HG02642 (cell line): ENCODE data around the gene ME2.
"Not testable (repeated sequence)": the region's sequence is repeated elsewhere in the genome, so short reads cannot be mapped to it uniquely, and the experiment has no call there.

Source experiments
- ATAC-seq: cut with Tn5 transposase; IDR thresholded peaks from one replicate; pipeline ENCODE4 v1.9.1; 2021; ENCODE audit warnings: mild to moderate bottlenecking; ENCODE audit not compliant: unreplicated experiment, poor library complexity

ME2 gene

GRCh38 chr18:50859793-50860555, 18.9 kb upstream of the ME2 start:
- ATAC-seq, result no peak

GRCh38 chr18:50861617-50862016, 17.3 kb upstream of the ME2 start:
- no peak for ATAC-seq

- ATAC-seq, result no peak
These were observed 16.5 kb upstream of the ME2 start for GRCh38 chr18:50862401-50862800.

GRCh38 chr18:50863840-50864375, 15.0 kb upstream of the ME2 start:
- ATAC-seq, result no peak

DNA sequence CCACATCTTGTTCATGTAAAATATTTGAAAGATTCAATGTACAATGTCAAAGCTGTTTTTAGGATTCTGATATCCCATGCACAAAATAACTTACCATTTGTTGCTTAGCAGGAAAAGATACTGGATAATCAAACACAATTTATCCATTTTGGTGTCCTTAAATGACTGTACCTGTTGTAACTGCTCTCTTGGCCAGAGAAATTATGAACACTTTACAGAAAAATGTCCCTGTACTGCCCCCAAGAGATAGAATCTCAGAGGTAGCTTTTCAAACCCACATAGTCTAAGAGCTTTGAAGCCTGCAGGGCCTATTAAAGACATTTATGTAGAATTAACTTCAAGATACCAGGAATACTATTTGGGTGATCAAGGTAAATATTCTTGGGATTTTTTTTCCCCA, 12.2 kb upstream of the ME2 start:
- ATAC-seq, result no peak

- no peak for ATAC-seq
These were observed 9.8 kb upstream of the ME2 start for GRCh38 chr18:50869150-50869549.

GRCh38 chr18:50870138-50870845, 8.6 kb upstream of the ME2 start:
- no peak for ATAC-seq

DNA sequence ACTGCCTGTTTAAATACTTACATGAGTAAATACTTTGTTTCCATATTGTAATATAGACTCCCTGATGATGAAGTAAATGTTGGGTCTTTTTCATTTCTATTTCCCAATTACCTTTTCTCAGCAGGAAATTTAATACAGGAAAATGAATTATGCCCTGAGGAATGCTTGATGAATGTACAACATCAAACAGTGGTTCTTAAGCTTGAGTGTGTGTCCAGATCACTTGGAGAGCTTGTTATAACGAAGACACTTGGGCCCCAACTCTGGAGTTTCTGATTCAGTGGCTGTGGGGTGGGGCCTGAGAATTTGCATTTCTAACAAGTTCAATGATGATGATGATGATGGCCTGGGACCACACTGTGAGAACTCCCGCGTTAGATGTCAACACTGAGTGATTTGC, 7.1 kb upstream of the ME2 start:
- no peak for ATAC-seq

- ATAC-seq, result no peak
These were observed 2.9 kb upstream of the ME2 start for GRCh38 chr18:50875966-50876536.

GRCh38 chr18:50877545-50878265, 1.2 kb upstream of the ME2 start:
- no peak for ATAC-seq

- ATAC-seq, result peak; percentile 30
These were observed 592 bp downstream of the ME2 start for GRCh38 chr18:50879302-50880118.

DNA sequence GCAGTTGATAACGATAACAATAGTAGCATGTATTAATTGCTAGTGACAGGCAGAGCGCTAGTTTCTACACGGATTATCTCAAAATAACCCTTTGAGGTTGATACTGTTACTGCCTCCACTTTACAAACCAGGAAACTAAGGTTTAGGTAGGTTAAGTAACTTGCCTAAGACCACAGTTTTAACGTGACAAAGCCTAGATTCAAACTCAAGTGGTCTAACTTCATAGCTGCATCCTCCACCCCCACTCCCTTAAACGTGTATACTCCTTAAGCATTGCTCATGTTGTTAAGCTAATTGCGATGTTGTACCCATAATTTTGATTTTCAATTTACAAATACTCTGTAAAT, 1.2 kb downstream of the ME2 start:
- no peak for ATAC-seq

GRCh38 chr18:50880944-50881343, 2.0 kb downstream of the ME2 start:
- not testable (repeated sequence) for ATAC-seq

DNA sequence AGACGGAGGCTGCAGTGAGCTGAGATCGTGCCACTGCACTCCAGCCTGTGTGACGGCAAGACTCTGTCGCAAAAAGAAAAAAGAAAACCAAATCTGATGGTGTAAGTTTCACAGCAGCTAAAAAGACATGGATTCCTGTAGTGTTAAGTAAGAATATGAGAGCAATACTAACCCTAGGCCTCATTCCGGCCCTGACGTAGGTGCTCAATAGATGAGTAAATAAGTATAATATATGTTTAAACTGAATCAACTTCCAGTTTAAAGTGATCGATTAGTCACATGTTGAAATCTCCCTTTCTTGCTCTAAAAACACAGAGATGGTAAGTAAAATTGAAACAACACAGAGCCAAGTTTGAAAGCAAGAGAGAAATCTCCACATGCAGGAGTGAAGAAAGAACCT, 8.0 kb downstream of the ME2 start:
- no peak for ATAC-seq

DNA sequence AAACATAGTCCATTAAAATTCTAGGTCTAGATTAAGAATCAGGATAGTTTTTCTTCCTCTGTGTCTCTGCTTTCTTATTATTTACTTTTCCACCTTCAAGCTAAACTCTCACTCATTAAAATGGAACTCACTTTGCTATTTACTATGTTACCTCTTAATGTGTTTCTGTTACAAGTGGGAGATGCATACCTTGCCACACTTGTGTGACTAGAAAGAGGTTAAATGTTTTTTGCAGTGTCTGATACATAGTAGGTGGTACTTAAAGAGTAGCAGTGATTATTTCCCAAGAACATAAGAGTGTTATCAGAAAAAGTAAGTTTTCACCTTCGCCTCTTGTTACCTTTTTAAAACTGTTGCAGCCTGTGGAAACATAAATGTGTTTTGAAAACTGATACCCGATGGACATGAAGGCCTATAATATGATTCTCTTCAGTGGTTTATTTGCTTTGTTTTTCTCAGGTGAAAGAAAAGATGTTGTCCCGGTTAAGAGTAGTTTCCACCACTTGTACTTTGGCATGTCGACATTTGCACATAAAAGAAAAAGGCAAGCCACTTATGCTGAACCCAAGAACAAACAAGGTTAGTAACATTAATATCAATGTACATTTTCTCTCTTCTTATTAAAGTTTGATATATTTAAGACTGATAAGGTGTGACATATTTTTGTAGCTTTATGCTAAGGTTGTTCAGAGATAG, 16.6 kb downstream of the ME2 start:
- ATAC-seq, result no peak

DNA sequence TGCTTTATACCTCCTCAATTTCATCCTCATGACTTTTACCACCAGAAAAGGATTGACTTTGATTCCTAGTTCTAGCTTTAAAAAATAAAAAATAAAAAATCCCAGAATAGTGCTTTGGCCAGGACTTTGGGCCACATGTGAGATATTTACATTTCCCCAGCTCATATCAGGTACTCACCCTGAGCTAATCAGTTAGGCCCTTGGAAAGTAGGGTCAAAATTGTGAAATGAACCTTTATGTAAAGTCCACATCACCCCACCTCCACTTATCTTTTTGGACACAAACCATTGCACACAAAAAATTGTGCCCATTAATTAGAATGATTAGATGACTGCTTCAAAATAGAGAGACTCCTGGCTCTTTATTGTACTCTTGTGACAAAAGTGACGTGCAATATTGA, 17.2 kb downstream of the ME2 start:
- ATAC-seq, result no peak

GRCh38 chr18:50898919-50899318, 20.0 kb downstream of the ME2 start:
- no peak for ATAC-seq

DNA sequence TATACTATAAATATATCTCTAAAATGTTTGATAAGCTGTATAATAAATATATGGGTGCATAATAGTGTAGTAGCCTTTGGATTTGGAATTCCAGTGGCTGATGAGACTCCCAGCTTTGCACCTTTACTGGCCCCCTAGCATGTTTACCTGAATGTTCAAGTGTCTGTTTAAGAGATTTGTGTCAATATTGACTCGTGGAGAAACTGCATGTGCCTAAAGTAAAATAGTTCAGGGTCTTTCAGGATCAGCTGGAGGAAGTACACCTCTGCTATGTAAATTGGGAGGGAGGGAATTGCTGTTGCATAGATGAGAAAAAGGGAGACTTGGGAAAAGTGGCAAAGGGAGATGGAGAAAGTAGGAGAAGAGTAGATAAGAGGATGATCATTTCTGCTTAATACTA, 23.9 kb downstream of the ME2 start:
- ATAC-seq, result no peak

- no peak for ATAC-seq
These were observed 27.9 kb downstream of the ME2 start for GRCh38 chr18:50906843-50907242.
